ENCODE measurements around the gene SLC19A1.

SLC19A1 gene

DNA sequence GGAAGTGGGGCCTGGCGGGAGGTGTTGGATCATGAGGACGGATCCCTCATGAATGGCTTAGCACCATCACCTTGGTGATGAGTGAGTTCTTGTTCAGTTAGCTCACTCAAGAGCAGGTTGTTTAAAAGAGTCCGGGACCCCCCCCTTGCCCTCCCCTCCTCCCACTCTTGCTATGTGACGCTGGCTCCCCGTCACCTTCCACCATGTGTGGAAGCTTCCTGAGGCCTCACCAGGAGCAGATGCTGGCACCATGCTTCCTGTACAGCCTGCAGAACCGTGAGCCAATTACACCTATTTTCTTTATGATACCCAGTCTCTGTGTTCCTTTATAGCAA, 3.0 kb upstream of the SLC19A1 start:
- no peak for DNase-seq (ENCODE audit: low spot score)

DNA sequence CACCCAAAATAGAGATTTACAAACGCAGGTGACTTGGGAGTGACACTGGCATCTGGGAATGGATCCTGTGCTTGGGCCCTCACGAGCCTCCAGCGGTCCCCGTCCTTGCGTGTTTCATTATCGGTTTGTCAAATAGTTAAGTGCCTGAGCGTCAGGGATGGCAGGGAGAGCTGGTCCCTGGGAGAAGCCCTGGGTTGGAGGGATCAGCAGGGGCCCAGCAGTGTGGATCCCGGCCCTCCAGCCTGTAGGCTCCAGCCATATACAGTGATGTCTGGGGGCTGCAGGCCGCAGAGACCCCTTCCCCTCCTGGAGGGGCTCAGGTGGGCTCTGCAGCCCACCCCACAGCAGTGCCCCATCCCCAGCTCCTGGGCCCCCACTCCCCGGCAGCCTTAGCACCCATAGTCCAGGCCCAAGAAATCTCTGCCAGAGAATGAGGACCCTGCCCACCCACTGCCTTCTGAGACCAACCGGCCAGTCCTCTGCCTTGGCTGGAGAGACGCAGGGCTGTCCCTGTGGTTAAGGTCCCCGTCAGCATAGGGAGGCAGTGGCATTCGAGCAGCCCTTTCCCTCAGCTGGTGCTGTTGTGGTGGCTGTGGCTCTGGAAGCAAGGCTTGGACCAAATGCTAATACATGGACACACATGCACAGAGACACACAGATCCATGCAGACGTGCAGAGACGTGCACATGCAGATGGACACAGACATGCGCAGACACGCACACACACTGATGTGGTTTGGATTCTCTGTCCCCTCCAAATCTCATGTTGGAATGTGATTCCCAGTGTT, 2.4 kb upstream of the SLC19A1 start:
- DNase-seq (ENCODE audit: low spot score): no peak

DNA sequence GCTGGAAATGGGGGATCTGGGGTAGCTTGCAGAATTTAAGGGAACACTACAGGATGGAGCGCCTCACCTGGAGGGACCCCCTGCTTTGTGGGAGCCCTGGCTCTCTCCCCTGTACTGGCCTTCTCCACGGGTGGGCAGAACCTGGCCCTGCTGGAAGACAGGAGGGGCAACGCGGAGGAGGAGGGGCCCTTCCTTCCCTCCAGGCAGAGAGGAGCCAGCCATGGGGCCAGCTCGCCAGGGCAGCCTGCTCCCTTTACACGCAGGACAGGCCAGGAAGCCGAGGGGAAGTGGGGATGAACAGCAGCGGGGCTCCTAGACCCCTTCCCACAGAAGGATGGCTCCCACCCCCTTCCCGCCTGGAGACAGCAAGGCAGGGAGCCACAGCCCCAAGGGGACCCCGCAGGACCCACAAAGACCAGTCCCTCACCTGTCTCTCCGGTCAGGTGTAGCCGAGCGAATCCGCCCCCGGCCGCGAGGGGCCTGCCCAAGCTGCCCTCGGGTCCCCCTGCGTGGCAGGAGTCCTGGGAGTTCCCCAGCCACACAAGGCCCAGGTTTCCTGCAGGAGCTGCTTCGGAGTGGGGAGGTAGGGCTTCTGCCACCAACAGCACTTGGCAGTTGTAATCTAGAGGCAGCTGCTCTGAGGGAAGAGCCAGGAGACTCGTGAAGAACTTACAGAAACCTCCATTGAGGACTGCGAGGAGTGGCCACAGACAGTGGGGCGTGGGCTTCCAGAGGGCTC, 1.6 kb upstream of the SLC19A1 start:
- DNase-seq (ENCODE audit: low spot score): no peak

DNA sequence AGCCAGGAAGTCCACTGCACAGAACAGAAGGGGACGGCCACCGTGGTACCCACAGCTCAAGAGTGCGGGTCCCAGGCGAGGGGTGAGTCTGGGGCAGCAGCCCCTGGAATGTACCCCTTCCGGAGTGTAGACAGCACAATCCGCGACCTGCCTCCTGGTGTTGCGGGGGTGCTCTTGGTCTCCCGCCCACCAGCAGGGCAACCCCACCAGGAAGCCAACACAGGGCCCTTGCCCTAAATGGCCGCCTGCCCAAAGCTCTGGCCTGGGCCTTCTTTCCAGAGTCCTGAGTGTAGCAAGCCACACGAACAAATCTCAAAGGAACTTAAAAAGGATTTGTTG, 1.1 kb upstream of the SLC19A1 start:
- no peak for DNase-seq (ENCODE audit: low spot score)

DNA sequence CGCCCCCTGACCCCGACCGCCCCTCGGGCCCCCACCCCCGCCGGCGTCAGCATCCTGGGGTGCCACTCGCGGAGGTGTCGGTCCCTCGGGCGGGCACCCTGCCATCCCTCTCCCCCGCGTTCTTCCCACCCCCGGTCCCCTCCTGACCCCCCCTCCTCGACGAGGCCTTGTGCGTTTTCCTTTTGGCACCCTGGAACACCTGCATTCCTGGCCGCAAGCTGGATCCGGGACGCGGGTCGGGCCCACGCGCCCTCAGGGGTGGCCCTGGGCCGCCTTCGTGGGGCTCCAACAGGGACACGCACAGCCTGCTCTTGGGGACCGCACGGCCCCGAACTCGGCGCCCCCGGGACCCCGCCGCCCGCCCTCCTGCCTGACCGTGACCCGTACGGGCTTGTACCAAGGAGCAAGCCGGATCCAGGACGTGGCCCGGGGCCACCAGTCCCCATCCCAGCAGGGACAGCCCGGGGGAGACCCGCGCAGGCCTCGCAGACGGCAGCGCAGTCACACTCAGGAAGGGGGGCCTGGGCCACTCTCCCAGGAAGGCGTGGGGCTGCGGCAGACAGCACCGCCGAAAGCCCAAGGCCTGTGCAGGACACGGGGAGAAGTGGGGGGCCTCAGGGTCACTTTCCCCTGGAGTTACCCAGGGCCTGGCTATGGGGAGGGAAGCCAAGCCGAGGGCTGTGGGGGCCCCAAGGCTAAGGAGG, 579 bp upstream of the SLC19A1 start:
- DNase-seq (ENCODE audit: low spot score): no peak

DNA sequence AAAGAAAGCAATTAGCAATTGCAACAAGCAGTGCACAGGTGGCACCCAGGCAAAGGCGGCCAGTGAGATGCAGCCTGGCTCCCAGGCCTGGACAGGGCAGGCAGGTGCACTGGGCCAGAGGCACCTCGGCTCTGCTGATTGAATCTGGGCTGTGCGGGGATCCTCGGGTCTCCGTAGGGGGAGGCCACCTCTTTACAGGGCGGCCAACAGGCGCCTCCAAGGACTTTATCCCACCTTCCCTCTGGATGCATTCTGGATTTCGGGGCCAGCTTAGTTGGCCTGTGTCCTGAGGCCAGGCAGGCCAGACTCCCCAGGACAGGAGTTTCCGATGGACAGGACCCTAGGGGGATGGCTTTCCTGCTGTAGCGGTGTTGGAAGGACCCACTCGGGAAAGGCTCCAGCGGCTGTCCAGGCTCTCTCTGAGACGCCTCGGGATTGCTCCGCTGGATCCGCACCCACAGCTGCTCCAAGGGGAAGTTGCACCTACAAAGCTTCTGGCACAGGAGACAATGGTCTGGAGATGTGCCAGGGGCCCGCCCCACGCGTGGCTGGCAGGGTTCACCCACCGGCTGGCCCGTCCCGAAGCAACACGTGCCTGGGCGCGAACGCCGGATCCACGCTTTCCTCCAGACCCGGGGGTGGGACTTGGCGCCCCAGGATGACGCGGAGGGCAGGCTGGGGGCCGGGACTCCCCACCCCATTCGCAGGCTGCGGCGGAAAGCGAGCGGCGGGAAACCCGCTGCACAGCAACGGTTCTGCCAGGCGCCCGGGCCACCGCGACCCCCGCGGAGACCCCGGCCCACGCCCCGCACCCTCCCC, 810 bp downstream of the SLC19A1 start:
- DNase-seq (ENCODE audit: low spot score): no peak

DNA sequence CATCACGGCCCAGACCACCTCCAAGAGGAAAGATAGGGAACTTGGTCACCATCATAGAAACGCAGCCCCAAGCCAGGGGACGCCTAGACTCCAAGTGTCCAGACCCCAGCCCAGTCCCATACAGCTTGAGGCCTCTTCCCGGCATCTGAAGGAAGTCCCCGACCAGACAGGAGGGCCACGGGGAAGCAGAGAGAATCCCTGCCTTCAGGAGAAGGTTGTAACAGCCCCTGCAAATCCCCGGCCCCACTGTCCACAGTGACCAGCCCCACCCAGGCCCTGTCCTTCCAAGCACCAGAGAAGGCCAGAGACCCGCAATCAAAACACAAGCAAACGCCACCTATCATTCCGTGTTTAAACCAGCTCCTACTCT, 1.7 kb downstream of the SLC19A1 start:
- DNase-seq (ENCODE audit: low spot score): no peak

DNA sequence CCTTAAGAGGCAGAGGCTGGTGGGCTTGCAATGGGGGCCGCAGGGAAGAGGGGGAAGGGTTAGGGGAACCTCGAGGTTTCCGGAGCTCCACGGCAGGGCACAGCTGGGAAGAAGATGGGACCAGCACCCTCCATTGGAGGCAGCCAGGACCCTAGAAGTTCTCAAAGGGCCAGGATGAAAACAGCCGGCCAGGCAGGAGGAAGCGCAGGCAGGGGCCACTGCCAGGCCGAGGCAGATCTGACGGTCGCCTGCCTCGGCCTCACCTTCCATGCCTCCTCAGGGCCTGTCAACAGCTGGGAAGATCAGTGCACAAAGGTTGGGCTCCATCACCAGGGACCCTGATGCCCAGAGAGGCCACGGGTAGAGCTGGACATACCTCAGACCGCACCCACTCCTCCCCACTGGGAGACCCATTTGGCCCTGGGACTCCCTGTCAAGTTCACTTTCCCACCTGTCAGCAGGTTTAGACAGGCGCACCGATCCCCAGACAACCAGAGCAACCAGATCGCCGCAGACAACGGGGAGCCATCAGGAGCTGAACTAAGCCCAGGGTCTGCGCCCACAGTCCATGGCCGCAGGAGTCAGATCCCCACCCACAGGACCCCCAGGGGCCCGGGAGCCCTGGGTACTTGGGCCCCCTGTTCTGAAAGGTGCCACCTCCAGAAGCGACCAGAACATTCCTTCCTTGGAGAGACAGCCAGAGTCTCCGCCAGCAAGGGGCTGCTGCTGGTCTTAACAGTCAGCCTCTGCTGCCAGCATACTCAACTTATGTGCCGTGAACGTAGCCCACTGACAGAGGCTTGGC, 2.2 kb downstream of the SLC19A1 start:
- DNase-seq (ENCODE audit: low spot score): no peak

DNA sequence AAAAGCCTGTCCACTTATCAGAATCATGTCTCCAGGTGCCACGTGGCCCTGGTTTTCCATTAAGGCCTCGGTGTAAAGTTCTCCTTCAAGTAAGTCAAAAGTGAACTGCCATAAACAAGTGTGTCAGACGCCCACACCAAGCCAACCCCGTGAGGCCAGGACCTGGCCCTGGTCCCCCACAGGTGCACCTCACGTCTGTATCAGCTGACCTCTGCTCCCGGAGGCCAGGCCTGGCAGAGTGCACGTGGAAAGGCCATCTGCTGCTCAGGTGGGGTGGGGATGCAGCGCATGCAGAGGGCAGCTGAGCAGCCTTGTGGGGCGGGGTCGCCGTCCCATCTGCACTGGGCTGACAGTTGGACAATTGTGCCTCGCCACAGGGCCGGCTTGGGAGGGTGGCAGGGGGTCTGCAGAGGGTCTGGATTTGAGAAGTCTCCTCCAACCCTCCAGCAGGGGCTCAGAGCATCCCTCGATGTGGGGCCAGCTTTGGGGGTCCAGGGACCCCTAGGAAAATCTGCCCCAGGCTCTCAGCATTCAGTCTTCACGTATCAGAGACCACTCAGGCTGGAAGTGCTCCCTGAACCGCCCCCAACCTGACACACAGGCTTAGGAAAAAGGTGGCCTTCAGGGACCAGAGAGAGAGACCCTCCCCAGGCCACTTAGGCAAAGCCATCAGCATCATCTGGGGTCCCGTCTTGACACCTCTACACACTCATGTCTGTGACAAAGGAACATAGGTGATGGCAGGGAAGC, 3.0 kb downstream of the SLC19A1 start:
- no peak for DNase-seq (ENCODE audit: low spot score)

DNA sequence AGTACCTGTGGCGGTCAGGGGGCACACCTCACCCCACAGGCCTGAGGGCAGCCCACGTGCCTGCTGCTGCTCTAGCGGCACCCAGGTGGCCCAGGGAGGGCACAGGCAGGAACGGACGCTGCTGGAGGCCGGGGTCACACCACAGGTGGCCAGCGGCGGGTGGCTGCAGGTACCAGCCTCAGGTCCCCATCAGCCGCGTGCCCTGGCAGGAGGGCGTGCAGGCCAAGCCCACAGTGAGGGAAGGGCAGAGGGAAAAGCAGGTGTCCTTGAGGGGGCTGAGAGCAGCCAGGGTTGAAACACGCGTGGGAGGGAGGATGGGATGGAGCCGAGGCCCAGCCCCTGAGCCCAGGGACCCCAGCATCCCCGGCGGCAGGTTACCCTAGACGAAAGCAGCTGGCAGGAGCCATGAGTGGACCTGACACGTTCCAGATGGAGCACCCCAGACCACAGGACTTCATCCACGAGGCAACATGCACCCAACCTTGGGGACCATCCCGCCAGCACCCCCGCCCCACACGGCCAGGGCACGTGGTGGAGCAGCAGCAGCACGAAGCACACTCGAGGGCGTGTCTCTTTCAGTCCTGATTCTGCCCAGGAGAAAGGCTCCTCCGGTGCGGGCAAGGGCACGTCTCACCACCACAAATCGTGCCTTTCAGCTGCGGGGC, 3.7 kb downstream of the SLC19A1 start:
- no peak for DNase-seq (ENCODE audit: low spot score)

DNA sequence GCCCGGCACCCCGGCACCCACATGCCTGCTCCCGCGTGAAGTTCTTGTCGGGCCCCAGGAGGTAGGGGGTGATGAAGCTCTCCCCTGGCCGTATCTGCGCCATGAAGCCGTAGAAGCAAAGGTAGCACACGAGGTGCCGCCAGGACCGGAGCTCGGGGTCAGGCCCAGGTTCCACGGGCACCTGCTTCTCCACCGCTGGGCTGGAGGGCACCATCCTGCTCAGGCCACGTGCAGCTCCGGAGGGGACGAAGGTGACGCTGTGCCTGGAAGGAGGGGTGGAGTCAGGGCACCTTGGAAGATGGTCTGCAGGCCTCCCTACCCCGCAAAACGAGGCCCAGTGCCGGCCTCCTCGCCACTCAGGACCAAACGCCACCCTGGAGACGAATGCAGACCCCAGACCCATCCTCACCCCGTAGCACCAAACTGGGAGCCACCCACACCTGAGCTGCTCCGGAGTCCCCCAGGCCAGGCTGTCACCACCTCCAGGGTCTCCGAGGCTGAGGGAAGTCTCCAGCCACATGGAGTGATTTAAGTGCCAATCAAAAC, 4.4 kb downstream of the SLC19A1 start:
- DNase-seq (ENCODE audit: low spot score): no peak

DNA sequence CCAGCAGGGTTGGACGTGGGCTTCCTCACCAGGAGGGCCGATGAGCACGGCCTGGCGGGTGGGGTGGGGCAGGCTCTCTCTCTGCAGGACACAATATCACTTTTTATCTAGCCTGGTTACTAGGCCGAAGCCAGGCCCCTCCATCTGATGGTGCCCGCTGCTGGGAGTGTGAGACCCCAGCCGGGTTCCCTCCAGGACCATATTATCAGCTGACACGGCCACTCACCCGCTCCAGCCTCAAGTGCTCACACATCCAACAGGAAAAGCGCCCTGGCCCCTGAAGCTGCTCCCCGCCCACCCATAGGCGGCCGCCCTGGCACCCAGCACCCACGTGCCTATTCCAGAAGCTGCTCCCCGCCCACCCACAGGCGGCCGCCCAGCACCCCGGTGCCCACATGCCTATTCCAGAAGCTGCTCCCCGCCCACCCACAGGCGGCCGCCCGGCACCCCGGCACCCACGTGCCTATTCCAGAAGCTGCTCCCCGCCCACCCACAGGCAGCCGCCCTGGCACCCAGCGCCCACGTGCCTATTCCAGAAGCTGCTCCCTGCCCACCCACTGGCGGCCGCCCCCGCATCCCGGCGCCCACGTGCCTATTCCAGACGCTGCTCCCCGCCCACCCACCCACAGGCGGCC, 5.0 kb downstream of the SLC19A1 start:
- DNase-seq (ENCODE audit: low spot score): no peak

DNA sequence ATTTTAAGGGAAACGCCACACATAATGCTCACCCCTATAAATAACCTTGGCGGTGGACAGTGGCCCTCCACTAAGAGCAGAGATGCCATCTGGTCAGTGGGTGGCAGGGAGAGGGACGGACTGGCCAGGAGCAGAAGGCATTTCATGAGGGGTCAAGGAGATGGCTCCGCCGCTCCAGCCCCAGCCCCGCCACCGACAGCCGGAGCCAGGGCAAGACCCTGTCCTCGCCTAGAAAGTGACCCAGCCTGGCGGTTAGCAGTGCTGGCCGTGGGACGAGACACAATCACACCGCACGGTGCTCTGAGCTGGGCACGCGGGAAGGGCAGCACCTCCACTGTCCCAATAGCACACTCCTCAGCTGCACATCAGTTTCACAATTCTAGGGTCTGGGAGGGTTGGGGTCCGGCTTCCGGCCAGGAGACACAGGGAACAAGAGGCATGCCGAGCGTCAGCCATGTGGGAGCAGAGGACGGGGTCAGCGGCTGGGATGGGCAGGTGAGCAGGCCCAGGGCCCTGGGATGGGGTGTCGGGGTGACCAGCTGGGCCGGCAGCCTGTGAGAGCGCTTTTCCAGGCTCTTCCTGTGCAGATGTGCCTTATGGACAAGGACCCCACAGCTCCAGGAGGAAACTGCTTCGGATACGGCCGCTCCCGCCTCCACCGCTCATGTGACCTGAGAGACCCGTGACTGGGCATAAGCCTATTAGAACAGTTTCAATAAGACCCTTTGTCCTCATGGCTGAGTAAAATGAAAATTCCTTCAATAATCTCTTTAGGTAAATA, 5.7 kb downstream of the SLC19A1 start:
- no peak for DNase-seq (ENCODE audit: low spot score)

DNA sequence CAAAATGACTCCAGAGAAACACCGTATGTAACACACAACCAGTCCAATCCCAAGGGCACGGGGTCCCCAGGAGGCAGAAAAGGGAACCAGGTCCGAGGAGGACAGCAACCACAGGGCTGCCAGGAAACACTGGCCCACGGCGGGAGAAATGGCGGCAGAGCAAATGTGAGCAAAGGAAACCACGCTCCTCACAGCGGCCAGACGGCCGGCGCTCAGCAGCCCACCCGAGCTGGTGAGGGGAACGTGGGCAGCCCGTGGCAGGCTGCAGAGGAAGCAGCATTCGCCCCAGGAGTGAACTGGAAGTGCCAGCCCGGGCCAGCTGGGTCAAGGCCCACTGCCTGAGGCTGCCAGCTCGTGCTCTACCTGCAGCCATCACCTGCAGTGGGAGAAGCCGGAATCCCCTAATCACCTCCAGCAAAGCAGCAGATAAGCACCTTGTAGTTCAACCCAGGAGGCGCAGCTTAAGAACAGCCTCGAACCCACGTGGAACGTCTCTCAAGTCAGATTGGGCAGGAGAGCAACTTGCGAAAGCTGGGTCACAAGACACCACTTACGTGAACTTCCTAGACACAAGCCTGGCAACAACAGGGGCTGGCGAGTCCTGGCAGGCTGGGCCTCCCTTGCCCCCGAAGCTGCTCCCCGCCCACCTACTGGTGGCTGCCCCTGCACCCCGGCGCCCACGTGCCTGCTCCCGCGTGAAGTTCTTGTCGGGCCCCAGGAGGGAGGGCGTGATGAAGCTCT, 6.7 kb downstream of the SLC19A1 start:
- no peak for DNase-seq (ENCODE audit: low spot score)

DNA sequence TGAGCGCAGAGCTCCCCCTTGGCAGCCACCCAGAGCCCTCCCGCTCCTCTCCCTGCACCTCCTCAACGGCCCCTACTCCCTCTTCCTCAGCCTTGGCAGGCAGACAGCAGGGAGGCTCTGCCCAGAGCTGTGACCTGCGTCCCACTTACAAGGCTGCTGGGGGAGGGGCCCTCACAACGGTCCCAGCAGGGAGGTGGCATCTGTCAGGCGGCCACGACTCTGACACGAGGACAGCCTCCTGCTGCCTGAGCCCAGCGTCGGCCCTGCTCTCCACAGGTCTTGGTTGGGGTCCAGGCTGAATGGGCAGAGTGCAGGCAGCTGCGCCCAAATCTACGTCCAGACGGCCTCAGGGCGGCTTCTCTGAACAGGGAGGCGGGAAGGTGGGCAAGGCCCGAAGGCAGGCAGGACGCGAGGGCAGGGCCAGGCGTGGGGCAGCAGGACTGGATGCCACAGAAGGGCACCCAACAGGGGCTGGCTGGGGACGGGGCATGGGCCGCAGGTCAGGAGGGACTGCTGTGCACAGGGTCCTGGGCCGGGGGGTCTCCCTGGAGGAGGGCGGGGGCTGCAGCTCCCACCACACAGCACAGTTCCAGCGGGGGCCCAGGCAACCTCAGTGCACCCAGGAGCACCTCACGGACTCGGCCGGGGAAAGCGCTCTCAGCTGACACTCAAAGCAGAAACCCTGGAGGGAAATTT, 7.5 kb downstream of the SLC19A1 start:
- DNase-seq (ENCODE audit: low spot score): peak; percentile 38

DNA sequence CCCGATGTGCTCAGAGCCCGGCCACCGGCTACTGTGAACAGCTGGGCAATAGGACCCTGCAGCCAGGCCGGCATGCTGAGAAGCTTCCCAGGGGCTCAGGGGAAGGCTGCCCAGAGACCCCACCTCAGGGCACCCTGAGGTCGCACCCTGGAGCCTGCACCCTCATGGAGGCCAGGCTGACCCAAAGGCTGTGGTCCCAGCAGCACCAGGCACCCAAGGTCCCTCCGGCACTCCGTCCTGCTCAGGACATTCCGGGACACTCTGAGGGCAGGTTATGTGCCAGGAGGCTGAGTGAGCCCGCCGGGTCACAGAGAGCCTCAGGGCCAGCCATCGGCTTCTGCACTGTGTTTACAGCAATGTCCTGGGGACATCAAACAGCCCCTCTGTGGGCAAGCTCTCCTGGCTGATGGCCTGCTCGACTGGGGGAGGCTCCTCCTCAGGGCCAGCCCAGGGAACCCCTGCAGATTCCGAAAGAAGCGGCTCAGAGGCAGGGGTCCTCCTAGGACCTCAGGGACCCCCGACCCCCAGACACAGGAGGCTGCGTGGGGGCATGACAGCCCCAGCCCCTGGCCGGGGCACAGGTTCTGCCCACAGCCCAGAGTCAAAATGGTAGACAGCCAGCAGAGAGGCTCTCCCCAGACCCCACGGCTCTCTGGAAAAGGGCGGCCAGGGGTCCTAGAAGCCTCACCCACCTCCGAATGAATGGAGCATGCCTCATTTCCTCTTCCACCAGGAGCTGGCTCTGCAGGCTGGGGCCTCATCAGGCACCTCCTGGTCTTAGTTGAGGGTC, 8.2 kb downstream of the SLC19A1 start:
- DNase-seq (ENCODE audit: low spot score): no peak
